MM.1S (cell line): ENCODE data around the gene OLFM2.

Experiments used
- DNase-seq: peaks from one replicate; pipeline ENCODE4 v3.0.0-alpha.2; 2015
- H2AFZ ChIP-seq: fragments of 300-600 bp; sonication (generic); 2 replicates; pipeline ENCODE4 v1.6.0; 2016; ENCODE audit warnings: antibody characterized with exemption, low read length
- H3F3A ChIP-seq: fragments of 300-600 bp; sonication (generic); 2 replicates; pipeline ENCODE4 v1.6.1; 2016; ENCODE audit warnings: mild to moderate bottlenecking, antibody characterized with exemption, low read length, moderate library complexity, mixed read lengths; ENCODE audit not compliant: insufficient read depth
- H3K27ac ChIP-seq: fragments of 300-600 bp; sonication (generic); 2 replicates; pipeline ENCODE4 v1.5.1; 2016; ENCODE audit warnings: mild to moderate bottlenecking, low read length
- H3K27me3 ChIP-seq: fragments of 300-600 bp; sonication (generic); replicated peaks from 2 replicates; pipeline ENCODE4 v1.6.0; 2016; ENCODE audit warnings: low read length; ENCODE audit not compliant: insufficient read depth
- H3K36me3 ChIP-seq: fragments of 300-600 bp; sonication (generic); replicated peaks from 2 replicates; pipeline ENCODE4 v1.6.1; 2016; ENCODE audit warnings: mild to moderate bottlenecking, low read length, mixed read lengths; ENCODE audit not compliant: insufficient read depth
- H3K4me1 ChIP-seq: fragments of 300-600 bp; sonication (generic); 2 replicates; pipeline ENCODE4 v1.6.1; 2016; ENCODE audit warnings: low read length, mixed read lengths
- H3K4me2 ChIP-seq: fragments of 300-600 bp; sonication (generic); 2 replicates; pipeline ENCODE4 v1.6.0; 2016; ENCODE audit warnings: low read depth, low read length
- H3K4me3 ChIP-seq: fragments of 300-600 bp; sonication (generic); 2 replicates; pipeline ENCODE4 v1.5.1; 2016; ENCODE audit warnings: low read length, mixed read lengths
- H3K79me2 ChIP-seq: fragments of 300-600 bp; sonication (generic); 2 replicates; pipeline ENCODE4 v1.6.1; 2016; ENCODE audit warnings: mixed run types, low read length, mixed read lengths
- H3K9ac ChIP-seq: fragments of 300-600 bp; sonication (generic); 2 replicates; pipeline ENCODE4 v1.6.1; 2016; ENCODE audit warnings: low read length, mixed read lengths
- H3K9me2 ChIP-seq: fragments of 300-600 bp; sonication (generic); replicated peaks from 2 replicates; pipeline ENCODE4 v1.6.1; 2016; ENCODE audit warnings: mild to moderate bottlenecking, low read length, mixed read lengths; ENCODE audit not compliant: insufficient read depth
- H3K9me3 ChIP-seq: fragments of 300-600 bp; sonication (generic); replicated peaks from 2 replicates; pipeline ENCODE4 v1.6.1; 2016; ENCODE audit warnings: mild to moderate bottlenecking, low read length, mixed read lengths; ENCODE audit not compliant: insufficient read depth
- H4K20me1 ChIP-seq: fragments of 300-600 bp; sonication (generic); 2 replicates; pipeline ENCODE4 v1.6.1; 2016; ENCODE audit warnings: mild to moderate bottlenecking, low read length, moderate library complexity, mixed read lengths; ENCODE audit not compliant: insufficient read depth
- EZH2 ChIP-seq: fragments of 300-600 bp; sonication (generic); optimal IDR thresholded peaks from 2 replicates; pipeline ENCODE3; 2017; ENCODE audit warnings: low read depth, mild to moderate bottlenecking, antibody characterized with exemption, low read length, mixed read lengths
- EZH2phosphoT487 ChIP-seq: fragments of 300-600 bp; sonication (generic); IDR thresholded peaks from 2 replicates; pipeline ENCODE4 v1.6.1; 2018; ENCODE audit warnings: antibody characterized with exemption, low read length
- TF ChIP-seq, protein P1 (sequence below): fragments of 300-600 bp; sonication (generic); IDR thresholded peaks from 2 replicates; pipeline ENCODE4 v1.5.1; 2016; ENCODE audit warnings: antibody characterized with exemption, low read length, mixed read lengths

Gene OLFM2

DNA sequence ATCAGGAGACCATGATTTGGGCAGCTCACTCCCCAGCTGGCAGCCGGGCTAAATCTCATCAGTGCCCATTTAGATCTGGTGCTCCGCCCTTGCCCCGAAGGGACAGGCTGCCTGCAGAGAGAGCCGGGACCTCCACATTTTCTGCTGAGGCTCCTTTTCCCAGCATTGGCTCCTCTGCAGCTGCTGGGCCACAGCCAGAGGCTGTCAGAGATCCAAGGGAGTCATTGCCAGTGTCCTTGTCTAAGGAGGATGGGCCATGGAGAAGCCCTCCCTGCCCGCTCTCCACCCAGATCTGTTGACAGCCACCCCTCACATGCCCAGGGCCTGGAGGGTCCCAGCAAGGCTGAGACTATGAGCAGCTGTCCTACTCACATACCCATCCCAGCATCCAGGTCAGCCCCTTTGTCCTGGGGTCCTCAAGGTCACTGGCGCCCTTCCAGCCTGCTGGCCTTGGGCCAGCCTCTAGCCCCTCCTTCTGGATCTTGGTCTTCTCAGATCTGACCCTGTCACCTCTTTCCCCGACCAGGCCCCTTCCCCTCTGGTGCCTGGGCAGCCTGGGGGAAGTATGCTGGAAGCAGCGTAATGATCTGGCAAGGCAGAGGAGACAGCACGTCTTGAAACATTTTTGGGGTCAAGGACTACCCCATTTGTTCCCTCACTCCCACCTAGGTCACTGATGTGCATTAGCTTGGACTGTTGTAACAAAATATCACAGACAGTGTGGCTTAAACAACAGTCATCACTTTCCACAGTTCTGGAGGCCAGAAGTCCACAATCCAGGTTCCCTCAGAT lies 93.3 kb downstream of the OLFM2 start:
- no peak overlapping the region for H3K4me3 ChIP-seq
- peaks cover 62% of the 10 kb centered on the region for H3K79me2 ChIP-seq
- no peaks in the 10 kb centered on the region for H4K20me1 ChIP-seq
- H3K27ac ChIP-seq = no peak overlapping the region
- no peaks in the 10 kb centered on the region for H3K27me3 ChIP-seq
- no peak for DNase-seq
- H3K4me1 ChIP-seq = no peaks in the 10 kb centered on the region
- no peaks in the 10 kb centered on the region for H3F3A ChIP-seq
- H3K9me2 ChIP-seq = no peaks in the 10 kb centered on the region
- no peaks in the 10 kb centered on the region; the same call in 1 of the 2 replicates for H3K36me3 ChIP-seq
- no peak overlapping the region for H3K9ac ChIP-seq
- H3K4me2 ChIP-seq = no peak overlapping the region
- no peak for TF ChIP-seq EZH2phosphoT487
- no peak for TF ChIP-seq EZH2
- TF ChIP-seq, protein P1, sequence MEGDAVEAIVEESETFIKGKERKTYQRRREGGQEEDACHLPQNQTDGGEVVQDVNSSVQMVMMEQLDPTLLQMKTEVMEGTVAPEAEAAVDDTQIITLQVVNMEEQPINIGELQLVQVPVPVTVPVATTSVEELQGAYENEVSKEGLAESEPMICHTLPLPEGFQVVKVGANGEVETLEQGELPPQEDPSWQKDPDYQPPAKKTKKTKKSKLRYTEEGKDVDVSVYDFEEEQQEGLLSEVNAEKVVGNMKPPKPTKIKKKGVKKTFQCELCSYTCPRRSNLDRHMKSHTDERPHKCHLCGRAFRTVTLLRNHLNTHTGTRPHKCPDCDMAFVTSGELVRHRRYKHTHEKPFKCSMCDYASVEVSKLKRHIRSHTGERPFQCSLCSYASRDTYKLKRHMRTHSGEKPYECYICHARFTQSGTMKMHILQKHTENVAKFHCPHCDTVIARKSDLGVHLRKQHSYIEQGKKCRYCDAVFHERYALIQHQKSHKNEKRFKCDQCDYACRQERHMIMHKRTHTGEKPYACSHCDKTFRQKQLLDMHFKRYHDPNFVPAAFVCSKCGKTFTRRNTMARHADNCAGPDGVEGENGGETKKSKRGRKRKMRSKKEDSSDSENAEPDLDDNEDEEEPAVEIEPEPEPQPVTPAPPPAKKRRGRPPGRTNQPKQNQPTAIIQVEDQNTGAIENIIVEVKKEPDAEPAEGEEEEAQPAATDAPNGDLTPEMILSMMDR = no peak
- no peaks in the 10 kb centered on the region for H3K9me3 ChIP-seq
- no peak overlapping the region for H2AFZ ChIP-seq

DNA sequence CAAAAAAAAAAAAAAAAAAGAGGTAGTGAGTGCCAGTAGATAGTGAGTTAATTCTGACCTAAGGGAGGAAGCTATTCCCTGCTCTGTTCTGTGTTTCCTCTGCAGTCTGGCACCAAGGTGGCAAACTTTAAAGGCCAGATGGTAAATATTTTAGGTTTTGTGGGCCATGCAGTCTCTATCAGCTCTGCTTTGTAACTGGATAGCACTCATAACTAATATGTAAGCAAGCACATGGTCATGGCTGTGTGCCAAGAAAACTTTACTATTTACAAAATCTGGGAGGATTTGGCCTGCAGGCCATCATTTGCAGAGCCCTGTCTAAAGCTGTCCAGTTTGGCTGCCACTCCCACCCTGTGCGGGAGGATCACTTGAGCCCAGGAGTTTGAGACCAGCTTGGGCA lies 96.9 kb downstream of the OLFM2 start:
- no peak overlapping the region for H2AFZ ChIP-seq
- no peaks in the 10 kb centered on the region for H3K9me3 ChIP-seq
- H3K27ac ChIP-seq = no peak overlapping the region
- no peak for TF ChIP-seq EZH2phosphoT487
- TF ChIP-seq, protein P1 = no peak
- TF ChIP-seq EZH2 = no peak
- H3K36me3 ChIP-seq = no peaks in the 10 kb centered on the region; the same call in 1 of the 2 replicates
- H3K4me2 ChIP-seq = no peak overlapping the region
- H3K9me2 ChIP-seq = no peaks in the 10 kb centered on the region
- peaks cover under 1% of the 10 kb centered on the region; the same call in 1 of the 2 replicates for H3F3A ChIP-seq
- peaks cover 10% of the 10 kb centered on the region; the same call in 1 of the 2 replicates for H3K4me1 ChIP-seq
- no peak overlapping the region for H3K9ac ChIP-seq
- no peaks in the 10 kb centered on the region for H4K20me1 ChIP-seq
- peaks cover 70% of the 10 kb centered on the region for H3K79me2 ChIP-seq
- H3K4me3 ChIP-seq = no peak overlapping the region
- no peaks in the 10 kb centered on the region for H3K27me3 ChIP-seq
- no peak for DNase-seq

DNA sequence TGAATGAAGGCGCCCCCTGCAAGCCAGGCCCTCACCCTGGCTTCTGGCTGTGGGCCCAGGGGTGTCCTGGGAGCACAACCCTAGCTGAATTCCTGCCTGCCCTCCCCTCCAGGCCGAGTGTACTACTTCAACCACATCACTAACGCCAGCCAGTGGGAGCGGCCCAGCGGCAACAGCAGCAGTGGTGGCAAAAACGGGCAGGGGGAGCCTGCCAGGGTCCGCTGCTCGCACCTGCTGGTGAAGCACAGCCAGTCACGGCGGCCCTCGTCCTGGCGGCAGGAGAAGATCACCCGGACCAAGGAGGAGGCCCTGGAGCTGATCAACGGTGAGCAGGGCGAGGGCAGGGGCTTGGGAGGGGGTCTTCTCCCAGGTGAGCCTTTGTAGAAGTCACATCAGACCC lies 98.0 kb downstream of the OLFM2 start:
- Histone ChIP-seq H3K27me3 (no peaks in the 10 kb centered on the region), H3K36me3 (no peaks in the 10 kb centered on the region; the same call in 1 of the 2 replicates), H3K79me2 (peaks cover 64% of the 10 kb centered on the region), H2AFZ (no peak overlapping the region), H3K4me3 (no peak overlapping the region), H3K9ac (no peak overlapping the region), H4K20me1 (no peaks in the 10 kb centered on the region), H3K4me2 (no peak overlapping the region), H3K9me2 (no peaks in the 10 kb centered on the region), H3K27ac (no peak overlapping the region), H3F3A (peaks cover 5% of the 10 kb centered on the region; the same call in 1 of the 2 replicates), H3K9me3 (no peaks in the 10 kb centered on the region), H3K4me1 (peaks cover 10% of the 10 kb centered on the region; the same call in 1 of the 2 replicates)
- TF ChIP-seq EZH2phosphoT487 = no peak
- TF ChIP-seq, protein P1 = no peak
- no peak for TF ChIP-seq EZH2
- no peak for DNase-seq
